Measurements from ENCODE around the gene NDUFA6. TPM values are rescaled to one million over a fixed set of nuclear protein-coding genes. Genes with fewer than 3 reads are reported as not detected.

The NDUFA6 gene
- total and polyA plus RNA-seq, 10 of the 15 experiments (the other 5 are each of a cell fraction or from before 2014, with no cell fraction given): 85.9 to 511 (median 128) TPM

- Histone ChIP-seq H3K36me3 (ENCODE audit: control insufficient read depth in 2 of 2, insufficient read depth in 2 of 2, low read length in 1 of 2) (peaks cover 14 to 28% of the 10 kb centered on the region in 2 experiments), H3K4me3 (no peak overlapping the region), H2AFZ (ENCODE audit: control insufficient read depth, low read depth, low read length) (no peak overlapping the region), H3K9me3 (replicated peaks; ENCODE audit: control insufficient read depth, insufficient read depth, low read length) (peaks cover 1% of the 10 kb centered on the region; the same call in 1 of the 3 replicates), H4K20me1 (ENCODE audit: control insufficient read depth, insufficient read depth) (peaks cover 2% of the 10 kb centered on the region; the same call in 1 of the 2 replicates), H3K9ac (ENCODE audit: control insufficient read depth, insufficient read depth, low read length) (no peak overlapping the region), H3K79me2 (ENCODE audit: control insufficient read depth, insufficient read depth, low read length) (peaks cover 2% of the 10 kb centered on the region), H3K27ac (ENCODE audit: control insufficient read depth, insufficient read depth) (no peak overlapping the region), H3K27me3 (replicated peaks in 1 of 2; ENCODE audit: control insufficient read depth in 2 of 2, insufficient read depth in 2 of 2, low read length in 1 of 2) (no peaks in the 10 kb centered on the region), H3K4me2 (ENCODE audit: control insufficient read depth, insufficient read depth) (no peak overlapping the region), H3K4me1 (ENCODE audit: control insufficient read depth, insufficient read depth, low read length) (peaks cover 3% of the 10 kb centered on the region)
- WGBS (ENCODE audit: insufficient coverage, insufficient replicate concordance, low lambda C conversion rate, missing lambda C conversion rate): 38% methylated on average over 1 of the region's 1 CpG
- RAD21 ChIA-PET (ENCODE audit: unreplicated experiment): no interaction called here
- BruUV-seq (replicated peaks): no TSS peak
- in situ Hi-C loops (cut with MboI): no loop called here
- TF ChIP-seq GATAD2B (conservative IDR thresholded peaks at IDR 0.05; ENCODE audit: low read depth): no peak
- TF ChIP-seq HDGF (IDR thresholded peaks at IDR 0.05): no peak
- TF ChIP-seq, protein P1, sequence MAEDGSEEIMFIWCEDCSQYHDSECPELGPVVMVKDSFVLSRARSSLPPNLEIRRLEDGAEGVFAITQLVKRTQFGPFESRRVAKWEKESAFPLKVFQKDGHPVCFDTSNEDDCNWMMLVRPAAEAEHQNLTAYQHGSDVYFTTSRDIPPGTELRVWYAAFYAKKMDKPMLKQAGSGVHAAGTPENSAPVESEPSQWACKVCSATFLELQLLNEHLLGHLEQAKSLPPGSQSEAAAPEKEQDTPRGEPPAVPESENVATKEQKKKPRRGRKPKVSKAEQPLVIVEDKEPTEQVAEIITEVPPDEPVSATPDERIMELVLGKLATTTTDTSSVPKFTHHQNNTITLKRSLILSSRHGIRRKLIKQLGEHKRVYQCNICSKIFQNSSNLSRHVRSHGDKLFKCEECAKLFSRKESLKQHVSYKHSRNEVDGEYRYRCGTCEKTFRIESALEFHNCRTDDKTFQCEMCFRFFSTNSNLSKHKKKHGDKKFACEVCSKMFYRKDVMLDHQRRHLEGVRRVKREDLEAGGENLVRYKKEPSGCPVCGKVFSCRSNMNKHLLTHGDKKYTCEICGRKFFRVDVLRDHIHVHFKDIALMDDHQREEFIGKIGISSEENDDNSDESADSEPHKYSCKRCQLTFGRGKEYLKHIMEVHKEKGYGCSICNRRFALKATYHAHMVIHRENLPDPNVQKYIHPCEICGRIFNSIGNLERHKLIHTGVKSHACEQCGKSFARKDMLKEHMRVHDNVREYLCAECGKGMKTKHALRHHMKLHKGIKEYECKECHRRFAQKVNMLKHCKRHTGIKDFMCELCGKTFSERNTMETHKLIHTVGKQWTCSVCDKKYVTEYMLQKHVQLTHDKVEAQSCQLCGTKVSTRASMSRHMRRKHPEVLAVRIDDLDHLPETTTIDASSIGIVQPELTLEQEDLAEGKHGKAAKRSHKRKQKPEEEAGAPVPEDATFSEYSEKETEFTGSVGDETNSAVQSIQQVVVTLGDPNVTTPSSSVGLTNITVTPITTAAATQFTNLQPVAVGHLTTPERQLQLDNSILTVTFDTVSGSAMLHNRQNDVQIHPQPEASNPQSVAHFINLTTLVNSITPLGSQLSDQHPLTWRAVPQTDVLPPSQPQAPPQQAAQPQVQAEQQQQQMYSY (CRISPR knock-in tag; IDR thresholded peaks at IDR 0.05): no peak
- no peak for TF ChIP-seq ELK1 (IDR thresholded peaks at IDR 0.05; ENCODE audit: low read depth, low read length)
- TF ChIP-seq ZNF384 (IDR thresholded peaks at IDR 0.05; ENCODE audit: borderline replicate concordance, low read depth, low read length): no peak
- no peak for TF ChIP-seq ZNF207 (IDR thresholded peaks at IDR 0.05; ENCODE audit: borderline replicate concordance)
- TF ChIP-seq ZZZ3 (IDR thresholded peaks at IDR 0.05; ENCODE audit: control insufficient read depth, insufficient read length, low read depth): no peak
- no peak for TF ChIP-seq ZSCAN29 (IDR thresholded peaks at IDR 0.05)
- CTCF ChIA-PET: interaction anchor here (0.8 kb wide), 1 partner anchor 397 kb away, joined by 3 read pairs; no protein-coding TSS in a partner anchor
- no peak for FAIRE-seq
- POLR2A ChIA-PET: interaction anchor here (0.5 kb wide), 1 partner anchor 66 kb away, joined by 3 read pairs; the partner anchor contains the start of gene WBP2NL
- no peak for DNase-seq (ENCODE audit: low read depth, low spot score)
- no peak for ATAC-seq
- SMC1A ChIA-PET (ENCODE audit: uncharacterized antibody, unreplicated experiment): no interaction called here
- intact Hi-C loops (cut with micrococcal nuclease; ENCODE audit: unreplicated experiment): no loop called here
Measured at GRCh38 chr22:42064629-42065028, 25.9 kb downstream of the NDUFA6 start.

Measured in GM12878 (cell line).